GM23338 (cell line): Measurements from ENCODE around the gene RASA3. TPM values are rescaled to one million over a fixed set of nuclear protein-coding genes. Genes with fewer than 3 reads are reported as not detected.

Source experiments
- ATAC-seq: fragments of 200-7000 bp; cut with Tn5 transposase; 3 replicates; pipeline ENCODE4 v1.9.1; 2020
- DNase-seq: peaks from one replicate; pipeline ENCODE4 v3.0.0-alpha.2; 2015; ENCODE audit warnings: low spot score
- H2AFZ ChIP-seq: fragments of 200-600 bp; sonication (generic); 2 replicates; pipeline ENCODE4 v1.8.0; 2016; ENCODE audit warnings: antibody characterized with exemption, mild to moderate bottlenecking, moderate library complexity
- H3F3A ChIP-seq: fragments of 200-600 bp; sonication (generic); replicated peaks from 2 replicates; pipeline ENCODE4 v1.8.0; 2017; ENCODE audit warnings: antibody characterized with exemption, mixed run types, low read depth
- H3K27ac ChIP-seq: fragments of 200-600 bp; sonication (generic); 2 replicates; pipeline ENCODE4 v1.6.1; 2016; ENCODE audit warnings: low read depth
- H3K27me3 ChIP-seq: fragments of 200-600 bp; sonication (generic); 2 replicates; pipeline ENCODE4 v1.8.0; 2016; ENCODE audit warnings: mild to moderate bottlenecking, mixed run types, moderate library complexity; ENCODE audit not compliant: insufficient read depth
- H3K36me3 ChIP-seq: fragments of 200-600 bp; sonication (generic); 2 replicates; pipeline ENCODE4 v1.8.0; 2016; ENCODE audit warnings: mild to moderate bottlenecking; ENCODE audit not compliant: insufficient read depth
- H3K4me1 ChIP-seq: fragments of 200-600 bp; sonication (generic); 2 replicates; pipeline ENCODE4 v1.8.0; 2016; ENCODE audit warnings: mild to moderate bottlenecking, moderate library complexity; ENCODE audit not compliant: insufficient read depth
- H3K4me2 ChIP-seq: fragments of 200-600 bp; sonication (generic); 2 replicates; pipeline ENCODE4 v1.7.1; 2017; ENCODE audit warnings: mixed run types
- H3K4me3 ChIP-seq: fragments of 200-600 bp; sonication (generic); 2 replicates; pipeline ENCODE4 v1.6.1; 2016; ENCODE audit warnings: mixed run types
- H3K79me2 ChIP-seq: fragments of 200-600 bp; sonication (generic); replicated peaks from 2 replicates; pipeline ENCODE4 v1.8.0; 2017; ENCODE audit warnings: mild to moderate bottlenecking; ENCODE audit not compliant: insufficient read depth
- H3K9me2 ChIP-seq: fragments of 200-600 bp; sonication (generic); 2 replicates; pipeline ENCODE4 v1.8.0; 2017; ENCODE audit not compliant: insufficient read depth
- H4K20me1 ChIP-seq: fragments of 200-600 bp; sonication (generic); replicated peaks from 2 replicates; pipeline ENCODE4 v1.8.0; 2017; ENCODE audit warnings: mild to moderate bottlenecking; ENCODE audit not compliant: insufficient read depth
- H3K27ac Mint-ChIP-seq: 2 replicates; pipeline ENCODE4 v1.8.0; 2020; ENCODE audit warnings: inconsistent platforms, mild to moderate bottlenecking, moderate library complexity, mixed read lengths
- H3K27me3 Mint-ChIP-seq: 3 replicates; pipeline ENCODE4 v1.8.0; 2022; ENCODE audit warnings: low read depth, mild to moderate bottlenecking, moderate library complexity, mixed read lengths, inconsistent platforms; ENCODE audit not compliant: insufficient read depth, poor library complexity
- H3K36me3 Mint-ChIP-seq: 3 replicates; pipeline ENCODE4 v1.8.0; 2021; ENCODE audit warnings: low read depth, mild to moderate bottlenecking, inconsistent platforms, moderate library complexity, mixed read lengths
- H3K4me1 Mint-ChIP-seq: 3 replicates; pipeline ENCODE4 v1.8.0; 2020; ENCODE audit warnings: mild to moderate bottlenecking, inconsistent platforms, mixed read lengths
- H3K4me3 Mint-ChIP-seq: 3 replicates; pipeline ENCODE4 v1.8.0; 2021; ENCODE audit warnings: moderate library complexity, mild to moderate bottlenecking, inconsistent platforms, mixed read lengths
- H3K9me3 Mint-ChIP-seq: 3 replicates; pipeline ENCODE4 v1.8.0; 2020; ENCODE audit warnings: moderate library complexity, mild to moderate bottlenecking, inconsistent platforms, mixed read lengths
- CREB1 ChIP-seq: fragments of 250-450 bp; sonication (Bioruptor Pico); IDR thresholded peaks from 2 replicates; pipeline ENCODE4 v1.5.0; 2020; ENCODE audit warnings: low read depth, mild to moderate bottlenecking, moderate library complexity
- EZH2 ChIP-seq: fragments of 200-600 bp; sonication (generic); IDR thresholded peaks from one replicate; pipeline ENCODE4 v1.8.0; 2017; ENCODE audit warnings: antibody characterized with exemption, mild to moderate bottlenecking, low read depth; ENCODE audit not compliant: unreplicated experiment
- JUNB ChIP-seq: IDR thresholded peaks from one replicate; pipeline ENCODE4 v1.6.1; 2016; ENCODE audit warnings: antibody characterized with exemption; ENCODE audit not compliant: unreplicated experiment
- NANOG ChIP-seq: IDR thresholded peaks from 2 replicates; pipeline ENCODE4 v1.6.1; 2016; ENCODE audit warnings: antibody characterized with exemption, borderline replicate concordance
- POLR2AphosphoS5 ChIP-seq: IDR thresholded peaks from 2 replicates; pipeline ENCODE4 v1.6.1; 2016; ENCODE audit warnings: antibody characterized with exemption, low read depth
- polyA plus RNA-seq: library from polyadenylated mRNA; unstranded; fragments of >200 nt; fragmentation: Nextera tagmentation; extraction: Ambion mirVana; gene quantifications from 2 replicates; pipeline ENCODE4 v1.2.1, GENCODE V29; 2016
- total RNA-seq: library from RNA; depleted of rRNA; stranded (reverse); fragments of >200 nt; shearing (Covaris generic); gene quantifications from 2 replicates; pipeline ENCODE4 v1.2.3, GENCODE V29; 2014
- TF ChIP-seq, protein P1 (sequence below): fragments of 250-450 bp; sonication (Bioruptor Pico); IDR thresholded peaks from 2 replicates; pipeline ENCODE4 v1.5.0; 2020; ENCODE audit warnings: mild to moderate bottlenecking, moderate library complexity
- TF ChIP-seq, protein P2 (sequence below): IDR thresholded peaks from 2 replicates; pipeline ENCODE4 v1.6.1; 2016; ENCODE audit warnings: antibody characterized with exemption
- TF ChIP-seq, protein P3 (sequence below): IDR thresholded peaks from one replicate; pipeline ENCODE4 v1.6.1; 2018; ENCODE audit warnings: antibody characterized with exemption; ENCODE audit not compliant: unreplicated experiment

RASA3 gene
- total and polyA plus RNA-seq, 2 experiments from 2014 or later, result 11.2 to 20.7 TPM

DNA sequence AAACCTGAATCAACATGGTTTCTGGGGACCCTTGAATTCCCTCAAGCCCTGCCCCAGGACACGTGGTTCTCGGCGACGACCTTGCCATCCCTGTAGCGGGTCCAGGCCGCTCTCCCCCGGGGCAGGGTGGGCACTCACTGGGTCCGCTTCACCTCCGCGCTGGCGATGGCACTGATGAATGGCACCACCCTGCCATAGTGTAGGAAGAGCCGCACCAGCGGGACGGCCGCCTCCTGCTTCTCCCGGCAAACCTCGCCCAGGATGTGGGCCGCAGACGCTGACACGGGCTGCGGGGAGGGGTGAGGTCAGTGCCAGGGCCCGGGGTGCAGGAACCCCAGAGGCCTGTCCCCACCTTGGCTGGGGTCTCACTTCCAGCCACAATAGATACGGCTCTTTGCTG, 114.5 kb downstream of the RASA3 start:
- TF ChIP-seq POLR2AphosphoS5, result no peak
- TF ChIP-seq JUNB, result no peak
- TF ChIP-seq NANOG, result no peak
- TF ChIP-seq, protein P1, sequence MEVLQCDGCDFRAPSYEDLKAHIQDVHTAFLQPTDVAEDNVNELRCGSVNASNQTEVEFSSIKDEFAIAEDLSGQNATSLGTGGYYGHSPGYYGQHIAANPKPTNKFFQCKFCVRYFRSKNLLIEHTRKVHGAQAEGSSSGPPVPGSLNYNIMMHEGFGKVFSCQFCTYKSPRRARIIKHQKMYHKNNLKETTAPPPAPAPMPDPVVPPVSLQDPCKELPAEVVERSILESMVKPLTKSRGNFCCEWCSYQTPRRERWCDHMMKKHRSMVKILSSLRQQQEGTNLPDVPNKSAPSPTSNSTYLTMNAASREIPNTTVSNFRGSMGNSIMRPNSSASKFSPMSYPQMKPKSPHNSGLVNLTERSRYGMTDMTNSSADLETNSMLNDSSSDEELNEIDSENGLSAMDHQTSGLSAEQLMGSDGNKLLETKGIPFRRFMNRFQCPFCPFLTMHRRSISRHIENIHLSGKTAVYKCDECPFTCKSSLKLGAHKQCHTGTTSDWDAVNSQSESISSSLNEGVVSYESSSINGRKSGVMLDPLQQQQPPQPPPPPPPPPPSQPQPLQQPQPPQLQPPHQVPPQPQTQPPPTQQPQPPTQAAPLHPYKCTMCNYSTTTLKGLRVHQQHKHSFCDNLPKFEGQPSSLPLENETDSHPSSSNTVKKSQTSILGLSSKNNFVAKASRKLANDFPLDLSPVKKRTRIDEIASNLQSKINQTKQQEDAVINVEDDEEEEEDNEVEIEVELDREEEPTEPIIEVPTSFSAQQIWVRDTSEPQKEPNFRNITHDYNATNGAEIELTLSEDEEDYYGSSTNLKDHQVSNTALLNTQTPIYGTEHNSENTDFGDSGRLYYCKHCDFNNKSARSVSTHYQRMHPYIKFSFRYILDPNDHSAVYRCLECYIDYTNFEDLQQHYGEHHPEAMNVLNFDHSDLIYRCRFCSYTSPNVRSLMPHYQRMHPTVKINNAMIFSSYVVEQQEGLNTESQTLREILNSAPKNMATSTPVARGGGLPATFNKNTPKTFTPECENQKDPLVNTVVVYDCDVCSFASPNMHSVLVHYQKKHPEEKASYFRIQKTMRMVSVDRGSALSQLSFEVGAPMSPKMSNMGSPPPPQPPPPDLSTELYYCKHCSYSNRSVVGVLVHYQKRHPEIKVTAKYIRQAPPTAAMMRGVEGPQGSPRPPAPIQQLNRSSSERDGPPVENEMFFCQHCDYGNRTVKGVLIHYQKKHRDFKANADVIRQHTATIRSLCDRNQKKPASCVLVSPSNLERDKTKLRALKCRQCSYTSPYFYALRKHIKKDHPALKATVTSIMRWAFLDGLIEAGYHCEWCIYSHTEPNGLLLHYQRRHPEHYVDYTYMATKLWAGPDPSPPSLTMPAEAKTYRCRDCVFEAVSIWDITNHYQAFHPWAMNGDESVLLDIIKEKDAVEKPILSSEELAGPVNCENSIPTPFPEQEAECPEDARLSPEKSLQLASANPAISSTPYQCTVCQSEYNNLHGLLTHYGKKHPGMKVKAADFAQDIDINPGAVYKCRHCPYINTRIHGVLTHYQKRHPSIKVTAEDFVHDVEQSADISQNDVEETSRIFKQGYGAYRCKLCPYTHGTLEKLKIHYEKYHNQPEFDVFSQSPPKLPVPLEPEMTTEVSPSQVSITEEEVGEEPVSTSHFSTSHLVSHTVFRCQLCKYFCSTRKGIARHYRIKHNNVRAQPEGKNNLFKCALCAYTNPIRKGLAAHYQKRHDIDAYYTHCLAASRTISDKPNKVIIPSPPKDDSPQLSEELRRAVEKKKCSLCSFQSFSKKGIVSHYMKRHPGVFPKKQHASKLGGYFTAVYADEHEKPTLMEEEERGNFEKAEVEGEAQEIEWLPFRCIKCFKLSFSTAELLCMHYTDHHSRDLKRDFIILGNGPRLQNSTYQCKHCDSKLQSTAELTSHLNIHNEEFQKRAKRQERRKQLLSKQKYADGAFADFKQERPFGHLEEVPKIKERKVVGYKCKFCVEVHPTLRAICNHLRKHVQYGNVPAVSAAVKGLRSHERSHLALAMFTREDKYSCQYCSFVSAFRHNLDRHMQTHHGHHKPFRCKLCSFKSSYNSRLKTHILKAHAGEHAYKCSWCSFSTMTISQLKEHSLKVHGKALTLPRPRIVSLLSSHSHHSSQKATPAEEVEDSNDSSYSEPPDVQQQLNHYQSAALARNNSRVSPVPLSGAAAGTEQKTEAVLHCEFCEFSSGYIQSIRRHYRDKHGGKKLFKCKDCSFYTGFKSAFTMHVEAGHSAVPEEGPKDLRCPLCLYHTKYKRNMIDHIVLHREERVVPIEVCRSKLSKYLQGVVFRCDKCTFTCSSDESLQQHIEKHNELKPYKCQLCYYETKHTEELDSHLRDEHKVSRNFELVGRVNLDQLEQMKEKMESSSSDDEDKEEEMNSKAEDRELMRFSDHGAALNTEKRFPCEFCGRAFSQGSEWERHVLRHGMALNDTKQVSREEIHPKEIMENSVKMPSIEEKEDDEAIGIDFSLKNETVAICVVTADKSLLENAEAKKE, result no peak
- TF ChIP-seq, protein P2, sequence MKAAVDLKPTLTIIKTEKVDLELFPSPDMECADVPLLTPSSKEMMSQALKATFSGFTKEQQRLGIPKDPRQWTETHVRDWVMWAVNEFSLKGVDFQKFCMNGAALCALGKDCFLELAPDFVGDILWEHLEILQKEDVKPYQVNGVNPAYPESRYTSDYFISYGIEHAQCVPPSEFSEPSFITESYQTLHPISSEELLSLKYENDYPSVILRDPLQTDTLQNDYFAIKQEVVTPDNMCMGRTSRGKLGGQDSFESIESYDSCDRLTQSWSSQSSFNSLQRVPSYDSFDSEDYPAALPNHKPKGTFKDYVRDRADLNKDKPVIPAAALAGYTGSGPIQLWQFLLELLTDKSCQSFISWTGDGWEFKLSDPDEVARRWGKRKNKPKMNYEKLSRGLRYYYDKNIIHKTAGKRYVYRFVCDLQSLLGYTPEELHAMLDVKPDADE, result no peak
- no peak for TF ChIP-seq CREB1 (CRISPR knock-in tag)
- TF ChIP-seq EZH2, result no peak
- TF ChIP-seq, protein P3, sequence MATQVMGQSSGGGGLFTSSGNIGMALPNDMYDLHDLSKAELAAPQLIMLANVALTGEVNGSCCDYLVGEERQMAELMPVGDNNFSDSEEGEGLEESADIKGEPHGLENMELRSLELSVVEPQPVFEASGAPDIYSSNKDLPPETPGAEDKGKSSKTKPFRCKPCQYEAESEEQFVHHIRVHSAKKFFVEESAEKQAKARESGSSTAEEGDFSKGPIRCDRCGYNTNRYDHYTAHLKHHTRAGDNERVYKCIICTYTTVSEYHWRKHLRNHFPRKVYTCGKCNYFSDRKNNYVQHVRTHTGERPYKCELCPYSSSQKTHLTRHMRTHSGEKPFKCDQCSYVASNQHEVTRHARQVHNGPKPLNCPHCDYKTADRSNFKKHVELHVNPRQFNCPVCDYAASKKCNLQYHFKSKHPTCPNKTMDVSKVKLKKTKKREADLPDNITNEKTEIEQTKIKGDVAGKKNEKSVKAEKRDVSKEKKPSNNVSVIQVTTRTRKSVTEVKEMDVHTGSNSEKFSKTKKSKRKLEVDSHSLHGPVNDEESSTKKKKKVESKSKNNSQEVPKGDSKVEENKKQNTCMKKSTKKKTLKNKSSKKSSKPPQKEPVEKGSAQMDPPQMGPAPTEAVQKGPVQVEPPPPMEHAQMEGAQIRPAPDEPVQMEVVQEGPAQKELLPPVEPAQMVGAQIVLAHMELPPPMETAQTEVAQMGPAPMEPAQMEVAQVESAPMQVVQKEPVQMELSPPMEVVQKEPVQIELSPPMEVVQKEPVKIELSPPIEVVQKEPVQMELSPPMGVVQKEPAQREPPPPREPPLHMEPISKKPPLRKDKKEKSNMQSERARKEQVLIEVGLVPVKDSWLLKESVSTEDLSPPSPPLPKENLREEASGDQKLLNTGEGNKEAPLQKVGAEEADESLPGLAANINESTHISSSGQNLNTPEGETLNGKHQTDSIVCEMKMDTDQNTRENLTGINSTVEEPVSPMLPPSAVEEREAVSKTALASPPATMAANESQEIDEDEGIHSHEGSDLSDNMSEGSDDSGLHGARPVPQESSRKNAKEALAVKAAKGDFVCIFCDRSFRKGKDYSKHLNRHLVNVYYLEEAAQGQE, result no peak
- ATAC-seq (no peak), DNase-seq (no peak)
- Histone ChIP-seq H3K4me3 (no peak overlapping the region), H3K4me2 (no peak overlapping the region), H3K4me1 (no peaks in the 10 kb centered on the region), H4K20me1 (no peaks in the 10 kb centered on the region), H3K27ac (no peak overlapping the region), H3F3A (no peaks in the 10 kb centered on the region), H3K79me2 (no peaks in the 10 kb centered on the region), H3K9me2 (no peaks in the 10 kb centered on the region), H3K36me3 (no peaks in the 10 kb centered on the region), H2AFZ (no peak overlapping the region), H3K27me3 (no peaks in the 10 kb centered on the region)
- no peak overlapping the region for H3K4me3 Mint-ChIP-seq
- no peaks in the 10 kb centered on the region; the same call in 2 of the 3 replicates for H3K4me1 Mint-ChIP-seq
- H3K27ac Mint-ChIP-seq, result no peak overlapping the region
- H3K9me3 Mint-ChIP-seq, result no peaks in the 10 kb centered on the region
- H3K36me3 Mint-ChIP-seq, result peaks cover 9% of the 10 kb centered on the region; the same call in 2 of the 3 replicates
- H3K27me3 Mint-ChIP-seq, result peaks cover 4% of the 10 kb centered on the region
